ENCODE data around the gene SECISBP2.
A peak's percentile ranks its signal among the peaks of the same experiment; 100 is the strongest.

Gene SECISBP2

GRCh38 chr9:89304834-89305188 lies 13.5 kb upstream of the SECISBP2 start:
- DNase-seq = no peak
- intact Hi-C loops (cut with DNase I) = loop anchor here (10.0 kb wide), 1 partner anchor 120 kb away; no protein-coding TSS in a partner anchor

GRCh38 chr9:89305868-89306267 lies 12.4 kb upstream of the SECISBP2 start:
- intact Hi-C loops (cut with DNase I) = loop anchor here (10.0 kb wide), 1 partner anchor 121 kb away; no protein-coding TSS in a partner anchor
- no peak for DNase-seq

DNA sequence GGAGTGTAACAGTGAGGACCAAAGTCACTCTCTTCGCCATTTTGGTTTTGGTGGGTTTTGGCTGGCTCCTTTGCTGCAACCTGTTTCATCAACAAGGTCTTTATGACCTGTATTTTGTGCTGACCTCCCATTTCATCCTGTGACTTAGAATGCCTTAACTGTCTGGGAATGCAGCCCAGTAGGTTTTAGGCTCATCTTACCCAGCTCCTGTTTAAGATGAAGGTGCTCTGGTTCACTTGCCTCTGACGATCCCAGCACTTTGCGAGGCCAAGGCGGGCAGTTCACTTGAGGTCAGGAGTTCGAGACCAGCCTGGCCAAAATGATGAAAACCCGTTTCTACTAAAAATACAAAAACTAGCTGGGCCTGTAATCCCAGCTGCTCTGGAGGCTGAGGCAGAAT lies 9.1 kb upstream of the SECISBP2 start:
- no peak for DNase-seq
- intact Hi-C loops (cut with DNase I) = loop anchor here (10.0 kb wide), 1 partner anchor 124 kb away; no protein-coding TSS in a partner anchor

GRCh38 chr9:89309608-89310474 lies 8.5 kb upstream of the SECISBP2 start:
- intact Hi-C loops (cut with DNase I) = loop anchor here (10.0 kb wide), 1 partner anchor 125 kb away; no protein-coding TSS in a partner anchor
- DNase-seq = peak in 2 of 42 donors; percentile 10 to 50

DNA sequence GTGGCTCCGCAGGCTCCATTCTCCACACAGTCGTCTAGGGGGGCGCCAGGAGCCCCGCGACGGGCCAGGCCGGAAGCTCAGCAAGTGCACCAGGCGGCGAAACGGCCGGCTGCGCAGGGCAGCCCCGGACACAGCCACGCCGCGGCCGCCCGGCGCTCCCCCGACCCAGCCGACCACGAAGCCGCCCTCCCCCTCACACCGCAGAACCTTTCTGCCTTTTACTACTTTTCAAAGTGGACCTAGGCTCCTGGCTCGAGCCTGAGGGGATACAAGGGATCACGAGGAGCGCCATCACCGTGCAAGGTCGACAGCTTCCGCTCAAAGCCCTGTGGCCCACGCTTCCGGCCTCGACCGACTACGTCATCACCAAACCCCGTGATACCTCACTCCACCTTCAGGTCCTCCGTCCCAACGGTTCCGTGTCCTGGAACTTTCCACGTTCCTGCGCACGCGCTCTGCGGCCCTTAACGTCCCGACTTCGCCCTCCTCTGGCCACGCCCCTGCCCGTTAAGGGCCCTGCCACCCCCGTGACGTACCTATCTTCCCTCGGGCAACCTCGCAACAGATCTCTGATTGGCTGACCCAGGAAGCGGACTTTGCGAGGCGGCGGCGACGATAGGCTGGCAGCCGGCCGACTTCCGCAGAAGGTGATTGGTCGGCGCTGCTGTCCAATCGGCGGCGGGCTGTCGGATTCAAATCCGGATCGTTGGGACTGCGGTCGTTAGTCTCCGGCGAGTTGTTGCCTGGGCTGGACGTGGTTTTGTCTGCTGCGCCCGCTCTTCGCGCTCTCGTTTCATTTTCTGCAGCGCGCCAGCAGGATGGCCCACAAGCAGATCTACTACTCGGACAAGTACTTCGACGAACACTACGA lies 7.6 kb upstream of the SECISBP2 start, which contains the start of gene CKS2:
Gene CKS2, plus strand, starts transcription at position 721 of the 871 bp plus-strand sequence. Its CDS starts 98 bp downstream, at position 819.
- peak; percentile 98 to 100 (median 100) for DNase-seq
- intact Hi-C loops (cut with DNase I) = no loop called here

DNA sequence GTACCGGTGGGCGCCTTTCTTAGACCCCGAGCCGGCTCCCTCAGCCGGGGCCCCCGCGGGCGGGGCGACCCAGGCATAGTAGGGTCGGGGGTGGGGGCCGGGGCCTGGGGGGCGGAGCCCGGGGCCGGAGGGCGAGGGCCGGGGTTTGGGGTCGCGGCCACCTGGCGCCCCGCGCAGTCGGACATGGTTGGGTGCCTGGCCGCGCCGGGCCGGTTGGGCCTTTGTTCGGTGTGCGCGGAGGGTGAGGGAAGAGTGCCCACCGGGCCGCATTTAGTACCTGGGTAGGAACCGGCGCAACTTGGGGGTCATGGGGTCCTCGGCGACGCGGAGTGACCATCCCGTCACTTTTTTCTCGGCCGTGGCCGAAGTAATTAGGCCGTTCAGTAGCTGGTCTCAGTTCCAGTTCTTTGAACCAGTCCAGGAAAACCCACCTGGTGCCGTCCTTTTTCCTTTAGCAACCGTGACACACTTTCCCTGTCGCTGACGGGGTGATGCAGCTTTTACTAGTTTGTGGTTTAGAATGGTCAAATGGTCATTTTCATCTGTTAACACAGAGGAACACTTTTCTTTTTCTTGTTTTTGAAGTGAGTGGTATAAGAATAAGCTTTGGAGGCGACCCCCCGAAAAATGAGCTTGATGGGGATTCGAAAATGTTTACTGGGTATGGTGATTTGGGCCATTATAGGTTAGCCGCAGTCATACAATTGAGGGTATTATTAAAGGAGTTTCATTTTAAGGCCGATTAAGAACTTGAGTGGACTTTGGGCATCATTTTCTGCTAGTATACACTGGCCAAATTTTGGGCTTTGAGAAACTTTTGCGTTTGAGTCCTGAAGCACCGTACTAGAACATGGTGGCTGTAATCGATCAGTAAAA lies 6.7 kb upstream of the SECISBP2 start:
- intact Hi-C loops (cut with DNase I) = no loop called here
- peak in 2 of 42 donors; percentile 17 to 33 for DNase-seq

- intact Hi-C loops (cut with DNase I) = no loop called here
- DNase-seq = no peak
Measured at GRCh38 chr9:89312222-89312571, 6.1 kb upstream of the SECISBP2 start.

DNA sequence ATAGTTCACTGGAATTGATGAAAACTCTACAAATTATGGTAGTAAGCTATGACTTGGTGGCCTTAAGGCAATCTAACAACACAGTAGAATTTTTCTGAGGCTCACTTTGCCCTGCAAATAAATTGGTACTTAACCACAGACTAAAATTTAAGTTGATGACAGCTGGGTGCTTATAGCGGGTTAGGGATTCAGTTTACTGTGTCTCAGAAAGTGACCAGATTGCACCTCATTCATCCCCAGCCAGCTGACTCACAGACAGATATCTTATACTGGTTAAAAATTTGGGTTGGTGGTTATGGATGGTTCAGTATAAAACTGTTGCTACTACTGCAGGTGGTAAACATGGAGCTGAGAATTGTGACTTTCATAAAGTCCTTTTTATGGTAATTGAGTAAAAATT lies 4.5 kb upstream of the SECISBP2 start:
- intact Hi-C loops (cut with DNase I) = no loop called here
- no peak for DNase-seq

DNA sequence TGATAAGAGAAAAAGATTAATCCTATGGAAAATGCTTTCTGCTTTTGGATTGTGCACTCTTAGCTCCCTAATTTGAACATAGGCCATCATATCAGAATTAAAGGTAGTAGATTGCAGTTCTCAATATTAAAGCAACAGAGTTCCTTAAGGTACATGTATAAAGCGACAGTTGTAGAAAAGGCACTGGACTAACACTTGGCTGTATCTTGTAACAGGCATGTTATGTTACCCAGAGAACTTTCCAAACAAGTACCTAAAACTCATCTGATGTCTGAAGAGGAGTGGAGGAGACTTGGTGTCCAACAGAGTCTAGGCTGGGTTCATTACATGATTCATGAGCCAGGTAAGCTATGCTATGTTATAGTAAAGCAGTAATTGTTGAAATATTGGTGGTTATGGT lies 3.3 kb upstream of the SECISBP2 start:
- no peak for DNase-seq
- intact Hi-C loops (cut with DNase I) = no loop called here

GRCh38 chr9:89315482-89315881 lies 2.8 kb upstream of the SECISBP2 start:
- no peak for DNase-seq
- intact Hi-C loops (cut with DNase I) = no loop called here

DNA sequence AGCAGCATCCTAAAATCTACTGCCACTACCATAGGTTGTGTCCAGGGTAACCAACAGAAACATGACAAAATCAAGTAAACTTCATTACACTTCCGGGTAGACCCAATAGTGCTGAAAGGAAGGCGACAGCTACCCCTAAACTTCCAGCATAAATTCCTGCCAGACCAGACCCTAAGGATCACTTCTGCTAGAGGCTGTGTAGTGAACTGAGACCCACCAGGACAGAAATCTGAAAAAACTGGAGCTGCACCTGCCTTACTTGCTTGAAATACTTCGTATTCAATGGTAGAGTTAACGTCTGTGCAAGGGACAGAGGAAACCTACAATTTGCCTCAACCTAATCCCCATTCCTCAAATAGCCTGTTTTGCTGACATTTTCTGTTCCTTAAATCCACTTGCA lies 1.0 kb upstream of the SECISBP2 start:
- intact Hi-C loops (cut with DNase I) = no loop called here
- no peak for DNase-seq

DNA sequence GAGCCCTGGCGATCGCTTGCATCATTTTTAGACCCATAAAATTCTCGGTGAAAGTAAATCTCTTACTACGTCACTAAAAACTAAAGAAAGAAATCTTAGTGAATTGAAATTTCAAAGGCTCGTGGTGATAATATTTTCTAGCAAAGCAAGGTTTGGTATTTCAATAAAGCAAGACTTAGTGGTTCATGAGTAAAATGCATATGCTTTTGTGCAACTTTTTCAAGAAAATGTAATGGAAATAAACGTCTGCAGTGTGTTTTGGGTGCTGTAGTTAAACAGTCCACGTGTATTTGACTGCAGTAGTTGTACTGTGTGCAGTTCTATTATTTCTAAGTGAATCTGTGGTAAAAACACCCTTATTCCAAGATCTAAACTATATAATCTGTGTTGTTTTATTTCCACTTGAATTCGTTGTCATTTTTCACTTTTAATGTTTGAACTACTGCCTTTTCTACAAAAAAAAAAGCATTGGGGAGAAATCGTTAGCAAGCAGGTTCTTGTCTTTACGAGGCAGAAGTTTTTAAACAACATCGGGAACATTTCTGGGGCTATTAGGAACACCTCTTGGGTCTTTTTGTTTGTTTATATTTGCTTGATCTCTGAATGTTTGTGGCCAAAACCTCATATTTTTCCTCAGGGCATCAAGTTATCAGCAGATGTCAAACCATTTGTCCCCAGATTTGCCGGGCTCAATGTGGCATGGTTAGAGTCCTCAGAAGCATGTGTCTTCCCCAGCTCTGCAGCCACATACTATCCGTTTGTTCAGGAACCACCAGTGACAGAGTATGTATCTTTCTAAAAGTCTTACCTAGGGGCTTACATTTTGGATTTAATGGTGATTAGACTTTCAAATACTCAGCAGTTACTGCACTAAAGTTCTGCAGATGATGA lies 960 bp downstream of the SECISBP2 start:
- DNase-seq = no peak
- intact Hi-C loops (cut with DNase I) = no loop called here

GRCh38 chr9:89323390-89323789 lies 5.1 kb downstream of the SECISBP2 start:
- intact Hi-C loops (cut with DNase I) = no loop called here

DNA sequence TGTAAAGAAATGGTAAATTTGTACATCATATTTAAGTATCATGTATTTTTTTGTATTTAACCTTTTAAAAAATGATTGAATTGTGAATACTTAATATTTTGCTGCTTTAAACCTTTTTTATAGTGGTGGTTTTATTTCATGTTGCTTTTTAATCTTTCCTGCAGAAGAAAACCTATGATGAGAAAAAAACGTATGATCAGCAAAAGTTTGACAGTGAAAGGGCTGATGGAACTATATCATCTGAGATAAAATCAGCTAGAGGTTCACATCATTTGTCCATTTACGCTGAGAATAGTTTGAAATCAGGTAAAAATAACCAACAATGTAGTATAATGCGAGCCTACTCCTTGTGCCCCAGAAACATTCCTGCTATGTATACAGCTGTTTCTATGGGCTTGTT lies 7.4 kb downstream of the SECISBP2 start:
- DNase-seq = no peak
- intact Hi-C loops (cut with DNase I) = no loop called here

More at GRCh38 chr9:89323390-89323789, 5.1 kb downstream of the SECISBP2 start:
- no peak for DNase-seq

- no peak for DNase-seq
- intact Hi-C loops (cut with DNase I) = no loop called here
Measured at GRCh38 chr9:89328064-89328463, 9.8 kb downstream of the SECISBP2 start.

- intact Hi-C loops (cut with DNase I) = no loop called here
- DNase-seq = no peak
Measured at GRCh38 chr9:89329917-89330316, 11.6 kb downstream of the SECISBP2 start.

DNA sequence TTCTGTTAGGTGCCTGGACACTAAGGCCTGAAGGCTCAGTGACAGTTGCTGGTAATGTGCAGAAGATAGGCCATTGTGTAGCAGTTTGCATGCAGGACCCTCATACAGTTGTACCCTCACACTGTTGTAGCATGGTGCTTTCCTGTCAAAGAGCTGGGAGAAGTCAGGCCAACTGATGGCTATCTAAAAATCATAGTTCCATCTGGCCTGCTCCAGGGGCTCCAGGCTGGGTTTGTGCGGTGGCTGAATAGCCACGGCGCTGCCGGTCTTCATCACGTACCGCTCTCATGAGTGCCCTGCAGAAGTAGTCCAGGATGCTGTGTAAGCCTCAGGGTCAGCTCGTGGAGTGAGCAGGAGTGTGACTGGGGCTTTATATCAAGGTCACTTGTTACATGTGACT lies 12.2 kb downstream of the SECISBP2 start:
- intact Hi-C loops (cut with DNase I) = no loop called here
- no peak for DNase-seq

DNA sequence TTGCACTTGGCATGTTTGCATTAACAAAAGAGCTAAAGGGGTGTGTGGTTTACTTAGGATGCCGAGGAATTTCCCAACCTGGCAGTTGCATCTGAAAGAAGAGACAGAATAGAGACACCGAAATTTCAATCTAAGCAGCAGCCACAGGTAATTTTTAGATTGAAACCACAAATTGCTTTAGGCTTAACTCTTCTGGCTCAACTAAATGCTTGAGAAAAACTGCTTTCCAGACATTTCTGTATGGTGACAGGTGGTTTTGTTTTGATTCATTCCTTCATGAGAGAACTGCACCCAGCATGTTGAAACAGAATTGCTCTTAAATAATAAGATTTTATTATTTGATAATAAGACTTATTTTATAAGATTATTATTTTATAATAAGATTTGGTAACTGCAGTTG lies 21.5 kb downstream of the SECISBP2 start:
- no peak for DNase-seq
- intact Hi-C loops (cut with DNase I) = no loop called here
